SK-N-SH (cell line): ENCODE data around the gene ZFP90.

Source experiments
- CTCF ChIP-seq: fragments of 200-600 bp; sonication (generic); IDR thresholded peaks from 2 replicates; pipeline ENCODE4 v1.6.1; 2017; ENCODE audit warnings: antibody characterized with exemption, mild to moderate bottlenecking, moderate library complexity
- POLR2AphosphoS5 ChIP-seq: IDR thresholded peaks from 2 replicates; pipeline ENCODE4 v1.6.1; 2012; ENCODE audit warnings: low read depth, low read length

- TF ChIP-seq CTCF (no peak), POLR2AphosphoS5 (no peak)
Observed at GRCh38 chr16:68608330-68608729, 69.2 kb downstream of the ZFP90 start.
